Erythroblast (primary cell): Measurements from ENCODE around the gene ADM2.

Source experiments
- DNase-seq, 2 experiments: peaks; one replicate each; lab custom pipeline; 2025; lab: John Stamatoyannopoulos, UW
- GATA1 ChIP-seq: IDR thresholded peaks from 2 replicates; pipeline ENCODE4 v1.6.1; 2011; ENCODE audit warnings: low read depth, mild to moderate bottlenecking, control low read depth, low read length, moderate library complexity
- POLR2A ChIP-seq: IDR thresholded peaks from 2 replicates; pipeline ENCODE4 v1.6.1; 2011; ENCODE audit warnings: mild to moderate bottlenecking, low read length

The ADM2 gene

DNA sequence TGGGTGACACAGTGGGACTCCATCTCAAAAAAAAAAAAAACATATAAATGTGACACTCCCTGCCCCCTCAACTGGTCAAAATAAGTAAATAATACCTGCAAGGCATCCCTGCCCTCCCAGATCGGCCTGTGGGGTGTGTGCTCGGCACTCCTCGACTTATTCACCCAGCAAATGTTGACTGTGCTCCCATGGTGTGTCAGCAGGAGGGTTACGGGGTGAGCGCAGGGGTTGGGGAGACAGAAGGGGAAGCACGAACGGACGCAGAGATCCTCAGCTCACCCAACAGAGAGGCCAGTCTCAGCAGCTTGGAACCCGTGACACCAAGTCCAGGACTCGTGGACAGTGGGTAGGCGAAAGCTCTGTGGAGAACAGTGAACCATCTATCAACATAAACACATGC lies 1.6 kb upstream of the ADM2 start:
- no peak for TF ChIP-seq POLR2A
- TF ChIP-seq GATA1: no peak
- no peak for DNase-seq

DNA sequence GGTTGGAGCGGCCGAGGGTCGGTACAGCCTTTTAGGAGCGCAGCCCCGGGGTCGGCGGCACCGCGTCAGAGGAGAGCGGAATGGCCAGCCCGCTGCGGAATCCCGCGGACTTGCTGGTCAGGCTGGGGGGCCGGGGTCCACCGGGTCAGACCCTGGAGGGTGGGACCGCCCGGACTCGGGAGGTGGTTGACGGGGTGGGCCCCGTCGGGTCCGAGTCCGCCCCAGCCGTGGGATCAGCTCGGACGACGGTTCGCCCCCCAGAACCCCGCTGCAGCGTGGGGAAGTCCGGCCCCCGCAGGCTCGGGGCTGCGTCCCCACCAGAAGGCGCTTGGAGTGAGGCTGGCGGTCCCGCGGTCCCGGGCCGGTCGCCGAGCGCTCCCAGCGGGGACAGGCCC lies 301 bp upstream of the ADM2 start:
- no peak for TF ChIP-seq POLR2A
- TF ChIP-seq GATA1: no peak
- DNase-seq: no peak

DNA sequence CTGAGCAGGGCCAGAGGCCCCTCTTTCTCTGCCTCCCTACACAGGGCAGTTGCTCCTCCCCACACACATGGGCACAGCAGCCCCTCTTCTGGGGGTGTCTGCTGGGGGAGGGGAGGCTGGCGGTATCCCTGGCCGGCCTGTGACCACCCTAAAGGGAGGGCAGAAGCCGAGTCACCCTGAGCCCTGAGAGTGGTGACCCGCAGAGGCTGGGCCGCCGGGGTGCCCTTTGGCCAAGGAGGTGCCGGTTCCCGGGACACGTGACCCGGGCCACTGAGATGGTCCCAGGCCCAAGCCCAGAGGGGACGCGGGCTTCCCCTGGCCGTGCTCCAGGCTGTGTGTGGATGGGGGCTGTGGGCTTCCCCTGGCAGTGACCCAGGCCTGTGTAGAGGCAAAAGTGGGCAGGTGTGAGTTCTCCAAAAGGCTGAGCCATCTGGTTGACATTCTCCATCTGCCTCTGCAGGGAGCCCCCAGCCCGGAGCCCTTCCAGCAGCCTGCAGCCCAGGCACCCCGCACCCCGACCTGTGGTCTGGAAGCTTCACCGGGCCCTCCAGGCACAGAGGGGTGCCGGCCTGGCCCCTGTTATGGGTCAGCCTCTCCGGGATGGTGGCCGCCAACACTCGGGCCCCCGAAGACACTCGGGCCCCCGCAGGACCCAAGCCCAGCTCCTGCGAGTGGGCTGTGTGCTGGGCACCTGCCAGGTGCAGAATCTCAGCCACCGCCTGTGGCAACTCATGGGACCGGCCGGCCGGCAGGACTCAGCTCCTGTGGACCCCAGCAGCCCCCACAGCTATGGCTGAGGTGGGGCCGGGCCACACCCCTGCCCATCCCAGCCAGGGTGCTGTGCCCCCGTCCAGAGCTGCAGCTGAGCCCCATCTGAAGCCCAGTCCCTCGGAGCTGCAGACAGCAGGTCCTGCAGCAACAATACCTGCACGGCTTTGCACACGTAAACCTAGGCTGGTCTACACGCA lies 1.0 kb downstream of the ADM2 start:
- no peak for TF ChIP-seq POLR2A
- TF ChIP-seq GATA1: no peak
- DNase-seq: no peak

DNA sequence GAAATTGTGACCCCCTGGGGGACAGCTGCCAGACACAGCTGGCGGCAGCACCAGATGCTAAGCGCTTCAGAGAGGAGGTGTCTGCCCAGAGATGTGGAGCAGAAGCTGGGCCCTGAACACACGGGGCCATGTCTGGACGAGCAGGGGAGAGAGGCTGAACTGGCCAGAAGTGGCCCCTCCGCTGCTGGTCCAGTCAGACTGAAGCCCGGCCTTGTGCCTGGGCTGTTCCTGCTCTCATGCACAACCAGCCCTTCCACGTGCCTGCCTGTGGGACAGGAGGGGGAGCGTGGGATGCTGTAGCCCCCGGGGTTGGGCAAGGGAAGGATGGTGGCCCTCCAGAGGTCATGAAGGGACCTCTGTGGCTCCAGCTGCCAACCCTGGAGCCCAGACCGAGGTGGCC lies 1.8 kb downstream of the ADM2 start:
- TF ChIP-seq GATA1: no peak
- TF ChIP-seq POLR2A: no peak
- DNase-seq: no peak

DNA sequence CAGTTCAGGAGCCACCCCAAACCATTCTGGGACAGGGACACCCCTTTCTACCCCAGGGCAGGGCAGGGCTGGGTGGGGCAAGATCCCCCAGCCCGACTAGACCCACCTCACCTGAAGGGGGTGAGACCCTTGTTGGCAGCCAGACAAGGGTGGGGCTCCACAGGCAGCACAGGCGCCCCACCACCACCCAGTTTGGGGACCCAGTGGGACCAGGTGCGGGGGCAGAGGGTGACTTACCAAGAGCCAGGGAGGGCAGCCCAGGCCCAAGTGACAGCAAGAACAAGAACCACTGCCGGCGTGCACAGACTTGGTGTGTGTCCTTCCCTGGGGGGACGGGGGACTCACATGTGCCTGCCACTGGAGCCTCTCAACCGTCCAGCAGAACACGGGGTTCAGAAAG lies 2.2 kb downstream of the ADM2 start:
- no peak for DNase-seq
- no peak for TF ChIP-seq GATA1
- no peak for TF ChIP-seq POLR2A

DNA sequence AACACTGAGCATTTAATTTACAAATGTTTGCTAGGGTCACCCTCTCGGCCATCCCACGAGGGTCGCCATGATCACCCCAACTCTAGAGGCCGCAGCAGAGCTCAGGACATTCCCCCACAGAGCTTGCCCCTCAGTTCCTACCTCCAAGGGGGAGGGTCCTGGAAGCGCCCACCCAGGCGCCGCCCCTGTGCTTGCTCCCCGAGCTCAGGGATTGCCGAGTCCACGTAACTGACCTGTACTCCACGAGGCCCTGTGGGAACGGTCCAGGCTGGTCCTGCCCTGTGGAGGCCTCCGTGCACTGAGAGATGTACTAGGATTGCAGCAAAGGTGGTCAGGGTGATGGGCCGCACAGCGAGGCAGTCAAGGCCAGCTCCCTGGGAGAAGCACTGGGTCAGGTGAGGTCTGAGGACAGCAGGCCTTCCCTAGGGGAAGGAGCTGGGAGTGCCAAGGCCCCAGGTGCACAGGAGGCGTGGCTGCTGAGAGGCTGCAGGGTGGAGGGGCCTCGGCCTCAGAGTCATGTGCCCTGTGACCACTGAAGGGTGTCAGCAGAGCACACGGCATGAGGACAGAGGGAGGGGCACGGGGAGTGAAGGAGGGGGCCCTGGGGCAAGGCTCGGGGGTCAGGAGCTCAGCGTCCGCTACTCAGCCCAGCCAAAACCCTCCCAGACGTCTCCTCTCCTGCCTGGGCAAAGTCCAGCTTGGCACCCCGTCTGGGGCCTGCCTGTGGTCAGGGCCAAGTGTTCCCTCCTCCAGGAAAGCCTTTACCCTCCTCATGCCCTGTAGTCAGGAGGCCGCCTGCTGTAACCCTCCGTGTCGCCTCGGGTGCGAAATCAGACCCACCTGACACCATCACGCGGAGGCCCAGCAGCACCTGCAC lies 2.9 kb downstream of the ADM2 start:
- DNase-seq: no peak
- no peak for TF ChIP-seq GATA1
- TF ChIP-seq POLR2A: no peak

DNA sequence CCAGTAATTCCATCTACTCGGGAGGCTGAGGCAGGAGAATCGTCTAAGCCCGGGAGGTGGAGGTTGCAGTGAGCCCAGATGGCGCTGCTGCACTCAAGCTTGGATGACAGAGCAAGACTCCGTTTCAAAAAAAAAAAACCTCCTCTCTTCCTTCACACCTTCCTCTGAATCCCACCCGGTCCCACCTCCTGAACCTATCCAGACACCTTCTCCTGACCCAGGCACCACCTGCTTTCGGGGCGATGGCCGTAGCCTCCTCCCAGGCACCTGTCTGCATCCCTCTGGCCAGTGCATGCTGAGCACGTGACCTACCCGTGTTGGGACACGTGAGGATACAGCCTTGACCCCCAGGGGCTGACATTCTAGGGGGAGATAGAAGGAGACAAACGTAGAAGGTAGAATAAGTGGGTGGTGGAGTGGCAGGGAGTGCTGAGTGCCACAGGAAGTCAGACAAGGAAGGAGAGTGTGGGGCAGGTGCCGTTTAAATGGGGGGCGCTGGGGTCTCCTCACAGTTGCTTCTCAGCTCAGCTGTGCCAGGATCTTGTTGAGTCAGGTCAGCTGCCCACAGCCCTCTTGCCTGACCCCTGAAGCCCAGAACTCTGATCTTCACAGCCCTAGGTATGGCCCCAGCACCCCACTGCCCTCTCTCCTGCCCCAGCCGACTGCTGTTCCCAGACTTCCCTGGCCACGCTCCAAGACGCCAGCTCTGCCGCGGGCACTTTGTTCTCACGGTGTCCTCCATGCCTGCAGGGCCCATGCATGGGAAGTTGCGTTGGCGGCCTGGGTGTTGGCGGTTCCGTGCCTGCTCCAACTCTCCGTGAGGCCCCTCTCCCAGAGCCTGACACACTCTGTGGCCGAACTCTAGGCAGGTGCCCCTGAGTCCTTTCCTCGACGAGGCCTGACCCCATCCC lies 4.1 kb downstream of the ADM2 start:
- DNase-seq: no peak
- TF ChIP-seq POLR2A: no peak
- TF ChIP-seq GATA1: no peak

DNA sequence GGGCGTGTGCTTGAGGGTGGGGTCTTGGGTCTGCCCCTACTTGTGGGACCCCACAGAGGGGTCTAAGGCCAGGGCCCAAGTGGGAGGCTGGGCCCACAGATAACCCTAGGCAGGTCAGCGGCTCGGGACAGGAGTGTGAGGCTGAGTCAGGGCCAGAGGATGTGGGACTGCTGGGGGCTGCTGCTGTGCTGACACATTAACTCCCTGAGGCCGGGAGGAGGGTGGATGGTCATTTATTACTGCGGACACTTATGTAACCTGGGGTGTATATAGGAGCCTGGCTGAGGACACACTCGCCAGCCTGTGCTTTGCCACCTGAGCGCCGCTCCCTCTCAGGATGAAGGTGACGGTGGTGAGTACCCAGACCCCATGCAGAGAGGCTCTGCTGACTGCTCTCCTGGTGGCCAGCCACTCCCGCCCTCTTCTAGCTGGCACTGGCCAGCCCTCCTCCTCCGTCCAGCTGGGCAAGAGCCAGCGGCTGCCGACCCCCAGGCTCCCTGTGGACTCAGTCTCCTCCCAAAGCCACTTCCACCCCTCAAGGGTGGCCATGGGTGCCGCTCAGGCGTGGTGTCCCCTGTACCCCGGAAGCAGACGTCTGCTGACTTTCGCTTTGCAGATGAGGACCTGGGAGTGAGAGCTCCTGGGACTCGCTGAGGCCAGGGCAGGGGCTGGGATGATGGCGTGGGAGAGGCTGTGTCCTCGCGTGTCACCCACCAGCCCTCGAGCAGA lies 5.4 kb downstream of the ADM2 start, which contains the start of gene MIOX:
MIOX (plus strand) TSS at position 299 of the 729 bp plus-strand sequence; CDS start at position 338, 39 bp downstream.
- no peak for DNase-seq
- no peak for TF ChIP-seq GATA1
- no peak for TF ChIP-seq POLR2A

DNA sequence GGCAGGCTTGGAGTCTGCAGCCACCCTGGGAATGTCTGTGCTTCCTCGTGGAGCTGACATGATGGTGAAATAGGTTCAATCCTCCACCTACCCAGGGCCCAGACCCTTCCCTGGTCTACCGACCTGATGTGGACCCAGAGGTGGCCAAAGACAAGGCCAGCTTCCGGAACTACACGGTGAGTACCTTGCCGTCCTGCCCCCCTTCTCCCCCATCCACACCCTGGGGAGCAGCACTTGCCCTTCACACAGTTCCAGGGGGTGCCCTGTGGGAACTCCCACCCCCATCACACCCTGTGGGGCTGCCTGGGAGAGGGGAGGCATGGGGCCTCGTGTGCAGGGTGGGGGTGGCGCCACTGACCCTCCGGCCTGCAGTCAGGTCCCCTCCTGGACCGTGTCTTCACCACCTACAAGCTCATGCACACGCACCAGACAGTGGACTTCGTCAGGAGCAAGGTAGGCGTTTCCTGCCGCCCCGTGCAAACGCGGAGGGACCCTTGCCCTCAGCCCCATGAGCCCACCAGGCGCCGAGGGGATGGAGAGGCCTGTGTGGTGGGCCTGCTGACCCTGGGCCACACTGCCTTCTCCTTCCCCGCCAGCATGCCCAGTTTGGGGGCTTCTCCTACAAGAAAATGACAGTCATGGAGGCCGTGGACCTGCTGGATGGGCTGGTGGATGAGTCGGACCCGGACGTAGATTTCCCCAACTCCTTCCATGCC lies 6.1 kb downstream of the ADM2 start:
- TF ChIP-seq GATA1: no peak
- TF ChIP-seq POLR2A: no peak
- DNase-seq: no peak

DNA sequence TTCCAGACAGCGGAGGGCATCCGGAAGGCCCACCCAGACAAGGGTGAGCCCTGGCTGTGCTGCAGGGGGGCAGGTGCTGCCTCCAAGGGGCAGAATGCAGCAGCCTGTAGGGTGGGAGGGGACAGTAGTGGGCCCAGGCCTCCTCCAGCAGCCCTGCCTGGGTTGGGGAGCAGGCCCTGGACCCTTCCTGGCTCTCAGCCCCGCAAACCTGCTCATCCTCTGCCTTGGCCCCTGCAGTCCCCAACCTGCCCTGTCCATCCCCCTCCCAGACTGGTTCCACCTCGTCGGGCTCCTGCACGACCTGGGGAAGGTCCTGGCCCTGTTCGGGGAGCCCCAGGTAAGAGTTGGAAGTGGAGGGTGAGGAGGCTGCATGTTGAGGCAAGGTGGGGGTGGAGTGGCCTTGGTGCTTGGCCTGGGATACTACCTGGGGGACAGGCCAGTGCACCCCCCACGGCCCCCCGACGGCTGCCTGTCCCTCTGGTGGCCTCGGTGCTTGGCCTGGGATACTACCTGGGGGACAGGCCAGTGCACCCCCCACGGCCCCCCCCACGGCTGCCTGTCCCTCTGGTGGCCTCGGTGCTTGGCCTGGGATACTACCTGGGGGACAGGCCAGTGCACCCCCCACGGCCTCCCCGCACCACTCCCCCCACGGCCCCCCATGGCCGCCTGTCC lies 6.8 kb downstream of the ADM2 start:
- no peak for DNase-seq
- TF ChIP-seq POLR2A: no peak
- no peak for TF ChIP-seq GATA1

DNA sequence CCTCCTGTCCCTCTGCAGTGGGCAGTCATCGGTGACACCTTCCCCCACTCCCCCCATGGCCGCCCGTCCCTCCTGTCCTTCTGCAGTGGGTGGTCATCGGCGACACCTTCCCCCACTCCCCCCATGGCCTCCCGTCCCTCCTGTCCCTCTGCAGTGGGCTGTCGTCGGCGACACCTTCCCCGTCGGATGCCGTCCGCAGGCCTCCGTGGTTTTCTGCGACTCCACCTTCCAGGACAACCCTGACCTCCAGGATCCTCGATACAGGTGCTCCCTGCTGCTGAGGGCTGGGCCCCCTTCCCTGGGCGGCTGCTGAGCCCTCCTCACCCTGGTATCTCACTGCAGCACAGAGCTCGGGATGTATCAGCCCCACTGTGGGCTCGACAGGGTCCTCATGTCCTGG lies 7.5 kb downstream of the ADM2 start:
- no peak for TF ChIP-seq GATA1
- no peak for TF ChIP-seq POLR2A
- DNase-seq: no peak
